Hematopoietic multipotent progenitor cell (in vitro differentiated cells): ENCODE data around the gene ARHGEF18. TPM values are rescaled to one million over a fixed set of nuclear protein-coding genes. Genes with fewer than 3 reads are reported as not detected.
"Not testable (repeated sequence)": the region's sequence is repeated elsewhere in the genome, so short reads cannot be mapped to it uniquely, and the experiment has no call there.

Experiments used
- DNase-seq, 3 donors: peaks; one replicate each; pipeline ENCODE4 v3.0.0-alpha.2; 2011 to 2015; ENCODE audit warnings: low read depth in 2 of 3, low spot score in 2 of 3
- total RNA-seq: library from RNA; depleted of rRNA; stranded (reverse); fragments of >200 nt; gene quantifications from one replicate; pipeline ENCODE4 v1.2.3, GENCODE V29; 2012

Gene ARHGEF18
- total RNA-seq, 1 donor: 40.4 TPM

DNA sequence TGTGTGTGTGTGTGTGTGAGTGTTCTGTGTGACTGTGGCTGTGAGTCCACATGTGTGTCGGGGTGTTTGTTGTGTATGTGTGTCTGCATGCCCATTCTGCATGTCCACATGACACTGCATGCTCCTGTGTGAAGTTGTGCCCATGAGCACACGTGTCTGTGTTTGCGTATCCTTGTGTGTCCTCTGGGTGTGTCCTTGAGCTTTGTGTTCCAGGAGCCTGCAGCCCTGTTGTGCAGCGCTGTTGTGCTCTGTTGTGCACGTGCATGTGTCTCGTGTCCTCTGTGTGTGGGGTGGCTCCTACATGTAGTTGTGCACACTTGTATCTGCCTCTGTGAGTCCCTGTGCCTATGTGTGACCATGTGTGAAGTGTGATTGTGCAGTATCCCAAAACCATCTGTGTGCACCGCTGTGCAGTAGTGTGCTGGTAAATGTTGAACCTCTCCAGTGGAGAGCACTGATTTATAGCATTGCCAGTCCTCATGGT lies 2.2 kb upstream of the ARHGEF18 start:
- no peak for DNase-seq

- not testable (repeated sequence) for DNase-seq
Observed at GRCh38 chr19:7346997-7347396, 1.7 kb upstream of the ARHGEF18 start.

DNA sequence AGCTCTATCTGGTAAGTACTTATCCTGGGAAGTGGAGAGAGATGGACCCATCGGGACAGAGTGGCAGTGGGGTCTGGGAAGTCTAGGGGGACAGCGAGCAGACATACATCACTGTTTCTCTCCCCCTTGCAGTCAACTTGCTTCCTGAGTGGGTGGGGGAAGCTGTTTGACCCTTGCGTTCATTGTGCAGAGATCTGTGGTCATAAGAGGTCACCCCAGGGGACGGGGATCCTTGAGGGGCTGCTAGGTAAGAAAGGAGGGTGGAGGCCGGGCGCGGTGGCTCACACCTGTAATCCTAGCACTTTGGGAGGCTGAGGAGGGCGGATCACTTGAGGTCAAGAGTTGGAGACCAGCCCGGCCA lies 474 bp downstream of the ARHGEF18 start:
- no peak for DNase-seq

DNA sequence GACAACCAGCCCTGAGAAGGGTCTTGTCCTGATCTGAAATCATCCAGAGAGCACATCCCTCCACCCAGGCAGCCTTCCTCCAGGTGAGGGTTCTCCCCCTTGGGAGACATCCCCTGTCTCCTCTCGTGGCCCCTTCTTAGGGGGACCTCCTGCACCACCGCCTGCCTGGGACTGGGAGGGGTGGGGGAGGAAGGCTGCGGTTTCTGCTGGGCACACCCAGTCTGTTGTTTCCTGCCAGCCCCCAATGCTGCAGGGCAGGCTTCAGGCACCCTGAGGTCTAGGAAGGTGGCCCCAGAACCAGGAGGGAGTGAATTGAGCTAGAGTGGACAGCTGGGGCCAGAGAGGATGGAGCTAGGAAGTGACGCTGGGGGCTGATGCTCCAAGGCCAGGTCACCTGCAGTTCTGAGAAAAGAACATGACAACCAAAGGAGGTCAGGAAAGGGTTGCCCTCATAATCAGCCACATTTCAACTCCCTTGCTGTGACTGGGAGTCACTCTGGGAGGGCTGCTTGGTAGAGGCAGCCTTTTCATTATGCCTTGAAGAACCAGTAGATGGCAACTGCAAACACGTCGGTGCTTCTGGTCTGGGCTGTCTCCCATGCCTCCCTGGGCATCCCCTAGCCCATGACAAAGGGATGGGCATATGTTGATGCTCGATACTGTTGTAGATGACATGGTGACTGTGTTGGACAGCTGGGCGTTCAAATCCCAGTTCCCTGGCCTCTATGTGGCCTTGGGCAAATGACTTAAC lies 1.4 kb downstream of the ARHGEF18 start:
- DNase-seq: peak in 2 of 3 donors; percentile 44 to 56

DNA sequence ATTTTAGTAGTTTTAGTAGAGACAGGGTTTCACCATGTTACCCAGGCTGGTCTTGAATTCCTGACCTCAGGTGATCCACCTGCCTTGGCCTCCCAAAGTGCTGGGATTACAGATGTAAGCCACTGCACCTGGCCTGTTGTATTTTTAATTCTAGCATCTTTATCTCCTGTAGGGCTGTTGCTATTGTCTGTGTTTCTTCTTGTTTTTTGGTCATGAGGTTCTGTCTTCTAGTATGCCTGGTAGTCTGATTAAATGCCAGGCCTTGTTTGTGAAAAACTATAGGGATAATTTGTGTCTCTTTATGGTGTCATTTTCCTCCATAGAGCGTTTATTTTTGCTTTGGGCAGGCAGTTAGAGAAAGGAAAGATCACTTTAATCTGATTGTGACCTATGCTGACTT lies 3.1 kb downstream of the ARHGEF18 start:
- no peak for DNase-seq

DNA sequence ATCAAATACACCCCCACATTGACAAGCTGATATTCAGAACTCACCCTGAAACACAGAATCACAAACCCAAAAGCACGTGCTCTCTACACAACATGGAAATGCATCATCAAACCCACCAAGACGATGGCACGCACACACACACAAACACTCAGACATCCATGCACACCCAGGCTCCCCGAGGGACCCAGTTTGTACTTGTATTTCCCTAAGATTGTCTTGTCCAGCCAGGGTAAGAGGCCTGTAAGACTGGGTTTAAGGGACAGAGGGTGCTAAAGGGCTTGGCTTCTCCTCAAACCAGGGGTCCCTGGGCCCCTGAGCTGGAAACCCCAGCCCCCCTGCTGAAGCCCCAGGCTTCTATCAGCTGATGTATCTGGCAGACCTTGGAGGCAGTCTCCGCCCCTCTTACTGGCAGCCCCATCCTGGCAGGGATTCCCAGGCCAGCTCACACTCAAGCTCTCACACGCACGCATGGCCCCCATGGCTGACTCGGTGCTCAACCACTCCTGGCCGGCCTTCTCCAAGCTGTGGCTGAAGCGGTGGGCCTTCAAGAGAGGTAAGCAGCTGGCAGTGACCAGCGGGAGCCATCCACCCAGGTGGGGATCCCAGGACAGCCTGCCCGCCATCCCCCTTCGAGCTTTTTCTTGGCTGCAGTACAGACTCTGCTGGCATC lies 6.5 kb downstream of the ARHGEF18 start:
- DNase-seq: no peak

GRCh38 chr19:7355871-7356270 lies 7.1 kb downstream of the ARHGEF18 start:
- no peak for DNase-seq

- DNase-seq: no peak
Observed at GRCh38 chr19:7356899-7357627, 8.3 kb downstream of the ARHGEF18 start.

GRCh38 chr19:7358102-7358597 lies 9.4 kb downstream of the ARHGEF18 start:
- DNase-seq: no peak

DNA sequence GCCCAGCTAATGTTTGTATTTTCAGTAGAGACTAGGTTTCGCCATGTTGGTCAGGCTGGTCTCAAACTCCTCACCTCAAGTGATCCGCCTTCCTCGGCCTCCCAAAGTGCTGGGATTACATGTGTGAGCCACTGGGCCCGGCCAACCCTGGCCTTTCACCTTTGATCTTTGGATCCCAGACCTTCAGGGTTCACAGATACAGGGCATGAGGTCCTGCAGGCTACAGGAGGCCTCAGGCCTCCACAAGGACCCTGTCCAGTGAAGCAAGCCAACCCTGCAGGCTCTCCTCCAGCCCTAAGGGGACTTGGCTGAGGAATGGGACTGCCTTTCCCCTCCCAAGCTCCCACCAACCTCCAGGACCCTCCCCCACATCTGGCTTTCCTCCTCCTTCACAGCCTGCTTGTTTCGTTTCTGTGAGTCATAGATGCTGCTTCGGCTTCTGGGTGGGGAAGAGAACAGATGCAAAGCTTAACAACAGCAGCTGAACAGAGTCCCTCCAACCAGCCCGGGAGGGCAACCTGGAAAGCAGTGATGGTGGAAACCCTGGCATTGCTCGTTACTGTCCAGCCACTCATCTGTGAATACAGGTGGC lies 11.8 kb downstream of the ARHGEF18 start:
- DNase-seq: no peak

GRCh38 chr19:7363225-7363624 lies 14.5 kb downstream of the ARHGEF18 start:
- DNase-seq: no peak

- no peak for DNase-seq
Observed at GRCh38 chr19:7366701-7367420, 18.1 kb downstream of the ARHGEF18 start.

DNA sequence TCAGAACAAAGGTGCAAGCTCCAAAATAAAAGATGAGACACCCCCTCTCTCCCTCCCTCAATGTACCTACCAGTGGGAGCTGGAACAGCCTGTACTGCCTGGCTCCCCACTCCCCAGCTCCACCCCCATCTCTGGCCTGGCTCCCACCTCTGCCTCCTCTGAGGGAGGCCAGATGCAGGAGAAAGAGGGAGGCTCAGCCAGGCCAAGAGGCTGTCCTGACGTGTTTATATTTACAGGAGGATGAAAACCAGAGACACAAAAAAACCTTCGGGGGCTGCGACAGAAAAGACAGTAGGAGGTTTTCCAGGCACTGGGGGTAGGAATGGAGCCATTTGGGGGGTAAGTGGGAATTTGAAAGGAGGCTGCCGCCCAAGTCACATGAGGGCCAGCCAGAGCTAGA lies 19.7 kb downstream of the ARHGEF18 start:
- no peak for DNase-seq

- DNase-seq: not testable (repeated sequence)
Observed at GRCh38 chr19:7368866-7369265, 20.1 kb downstream of the ARHGEF18 start.

DNA sequence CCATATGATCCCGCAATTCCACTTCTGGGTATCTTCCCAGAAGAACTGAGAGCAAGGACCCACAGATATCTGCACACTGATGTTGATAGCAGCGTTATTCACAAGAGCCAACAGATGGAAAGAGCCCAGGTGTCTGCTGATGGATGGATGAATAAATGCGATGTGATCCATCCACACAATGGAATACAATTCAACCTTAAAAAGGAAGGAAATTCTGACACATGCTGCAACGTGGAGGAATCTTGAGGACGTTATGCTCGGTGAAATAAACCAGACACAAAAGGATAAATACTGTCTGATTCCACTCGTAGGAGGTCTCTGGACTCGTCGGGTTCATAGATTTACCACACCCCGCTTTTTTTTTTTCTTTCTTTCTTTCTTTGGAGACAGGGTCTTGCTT lies 21.8 kb downstream of the ARHGEF18 start:
- DNase-seq: no peak

DNA sequence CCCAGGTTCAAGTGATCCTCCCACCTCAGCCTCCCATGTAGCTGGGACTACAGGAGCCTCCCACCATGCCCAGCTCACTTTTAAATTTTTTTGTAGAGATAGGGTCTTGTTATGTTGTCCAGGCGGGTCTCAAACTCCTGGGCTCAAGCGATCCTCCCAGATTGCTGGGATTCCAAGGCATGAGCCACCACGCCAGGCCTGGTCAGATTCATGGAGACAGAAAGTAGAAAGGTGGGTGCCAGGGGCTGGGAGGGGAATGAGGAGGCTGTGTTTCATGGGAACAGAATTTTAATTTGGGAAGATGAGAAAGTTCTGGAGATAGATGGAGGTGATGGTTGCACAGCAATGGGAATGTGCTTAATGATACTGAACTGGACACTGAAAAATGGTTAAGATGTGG lies 22.3 kb downstream of the ARHGEF18 start:
- DNase-seq: no peak

- DNase-seq: no peak
Observed at GRCh38 chr19:7372810-7373209, 24.1 kb downstream of the ARHGEF18 start.

GRCh38 chr19:7373862-7374261 lies 25.1 kb downstream of the ARHGEF18 start:
- no peak for DNase-seq

GRCh38 chr19:7376151-7376852 lies 27.6 kb downstream of the ARHGEF18 start:
- DNase-seq: no peak

GRCh38 chr19:7377196-7377595 lies 28.5 kb downstream of the ARHGEF18 start:
- no peak for DNase-seq
